Activated CD4-positive, alpha-beta memory T cell treated with anti-CD3 and anti-CD28 coated beads, Interleukin-2, amount 10 ng/mL, durations not matched to agents 7 days and 5 days (primary cell): ENCODE measurements around the gene MCF2L. TPM values are rescaled to one million over a fixed set of nuclear protein-coding genes. Genes with fewer than 3 reads are reported as not detected.

Experiments used
- CTCF ChIA-PET: fragments of 350-600 bp; sonication (Branson Sonifier 250); formaldehyde crosslinking; loops from one replicate; lab custom pipeline; 2021; ENCODE audit warnings: antibody characterized with exemption, inconsistent platforms; lab: Charles Lee
- POLR2A ChIA-PET: fragments of 350-600 bp; sonication (Branson Sonifier 250); formaldehyde crosslinking; loops from one replicate; lab custom pipeline; 2021; ENCODE audit warnings: antibody characterized with exemption; lab: Charles Lee
- DNase-seq: peaks from one replicate; pipeline ENCODE4 v3.0.0-alpha.2; 2020
- H3K27ac Mint-ChIP-seq: one replicate; pipeline ENCODE4 v1.8.0; 2021; ENCODE audit warnings: mild to moderate bottlenecking, mixed read lengths
- H3K27me3 Mint-ChIP-seq: one replicate; pipeline ENCODE4 v1.8.0; 2021; ENCODE audit warnings: mixed read lengths
- H3K36me3 Mint-ChIP-seq: one replicate; pipeline ENCODE4 v1.8.0; 2021; ENCODE audit warnings: low read depth, mixed read lengths
- H3K4me1 Mint-ChIP-seq: one replicate; pipeline ENCODE4 v1.8.0; 2021; ENCODE audit warnings: mixed read lengths
- H3K4me3 Mint-ChIP-seq: one replicate; pipeline ENCODE4 v1.8.0; 2021; ENCODE audit warnings: mild to moderate bottlenecking, mixed read lengths
- H3K9me3 Mint-ChIP-seq: one replicate; pipeline ENCODE4 v1.8.0; 2021; ENCODE audit warnings: mixed read lengths
- total RNA-seq, 2 experiments: library from RNA; stranded (reverse); gene quantifications; one replicate each; pipeline ENCODE4 v1.2.3, GENCODE V29; 2021

MCF2L gene
- total RNA-seq = under 1 TPM; 0.33 to 0.86 TPM

GRCh38 chr13:112968910-112969691 lies at the start of gene MCF2L:
Gene MCF2L, plus strand, starts transcription at chr13:112969214. Its CDS starts 166 bp downstream, at chr13:112969380.
- H3K27me3 Mint-ChIP-seq = peaks cover 30% of the 10 kb centered on the region
- peaks cover 14% of the 10 kb centered on the region for H3K4me1 Mint-ChIP-seq
- H3K9me3 Mint-ChIP-seq = no peaks in the 10 kb centered on the region
- H3K4me3 Mint-ChIP-seq = peak within 1 kb of the TSS; percentile 64
- POLR2A ChIA-PET = interaction anchor here (2.5 kb wide), 1 partner anchor 240 kb away, joined by 10 read pairs; the partner anchor contains the start of genes CUL4A and PCID2
- CTCF ChIA-PET = no interaction called here
- H3K27ac Mint-ChIP-seq = no peak within 1 kb of the TSS
- H3K36me3 Mint-ChIP-seq = no peaks in the 10 kb centered on the region
- peak; percentile 43 for DNase-seq

GRCh38 chr13:112923962-112924361 lies 45.1 kb upstream of the MCF2L start:
- no peak overlapping the region for H3K27ac Mint-ChIP-seq
- no peaks in the 10 kb centered on the region for H3K9me3 Mint-ChIP-seq
- H3K36me3 Mint-ChIP-seq = no peaks in the 10 kb centered on the region
- peaks cover 2% of the 10 kb centered on the region for H3K4me1 Mint-ChIP-seq
- peaks cover 24% of the 10 kb centered on the region for H3K27me3 Mint-ChIP-seq
- H3K4me3 Mint-ChIP-seq = no peak overlapping the region
- DNase-seq = no peak
- ChIA-PET CTCF (no interaction called here), POLR2A (no interaction called here)

DNA sequence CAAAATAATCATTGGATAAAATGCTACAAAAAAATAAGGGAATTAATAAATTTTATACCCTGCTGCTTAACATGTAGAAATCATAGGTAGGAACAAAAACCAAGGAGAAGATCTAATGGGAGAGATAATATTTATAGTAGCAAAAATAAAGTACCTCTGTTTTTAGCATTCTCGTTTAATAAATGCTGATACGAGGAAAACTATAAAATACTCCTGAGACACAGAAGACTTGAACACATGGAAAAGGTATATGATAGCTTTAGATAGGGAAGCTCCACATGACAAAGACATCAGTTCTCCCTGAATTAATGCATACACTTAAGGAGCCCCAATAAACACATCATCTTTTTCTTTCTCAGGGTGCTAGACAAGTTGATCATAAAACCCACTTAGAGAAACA lies 44.6 kb upstream of the MCF2L start:
- Mint-ChIP-seq H3K36me3 (no peaks in the 10 kb centered on the region), H3K27ac (no peak overlapping the region), H3K4me3 (no peak overlapping the region), H3K4me1 (peaks cover 6% of the 10 kb centered on the region), H3K9me3 (no peaks in the 10 kb centered on the region), H3K27me3 (peaks cover 27% of the 10 kb centered on the region)
- no peak for DNase-seq
- CTCF ChIA-PET = no interaction called here
- POLR2A ChIA-PET = no interaction called here

GRCh38 chr13:112926003-112926402 lies 43.0 kb upstream of the MCF2L start:
- POLR2A ChIA-PET = no interaction called here
- no peak for DNase-seq
- Mint-ChIP-seq H3K4me1 (peaks cover 13% of the 10 kb centered on the region), H3K27ac (no peak overlapping the region), H3K36me3 (no peaks in the 10 kb centered on the region), H3K27me3 (peaks cover 35% of the 10 kb centered on the region), H3K9me3 (no peaks in the 10 kb centered on the region), H3K4me3 (no peak overlapping the region)
- CTCF ChIA-PET = no interaction called here

DNA sequence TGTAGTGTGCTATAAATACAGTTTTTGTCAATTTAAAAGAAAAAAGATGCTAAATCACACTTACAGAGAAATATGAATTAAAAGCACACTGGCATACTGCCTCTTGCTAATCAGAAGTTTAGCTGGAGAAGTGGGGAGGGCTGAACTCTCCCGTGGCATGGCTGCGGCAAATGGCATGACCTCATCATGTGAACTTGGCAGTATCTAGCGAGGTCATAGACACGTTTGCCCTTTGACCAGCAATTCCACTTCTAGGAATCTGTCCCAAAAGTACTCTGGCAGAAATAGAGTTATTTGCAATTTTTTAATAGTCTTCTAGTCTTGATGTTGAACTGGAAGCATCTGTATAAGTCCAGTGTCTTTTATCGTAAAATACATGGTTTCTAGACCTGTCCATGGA lies 42.0 kb upstream of the MCF2L start:
- H3K27me3 Mint-ChIP-seq = peaks cover 31% of the 10 kb centered on the region
- no peaks in the 10 kb centered on the region for H3K9me3 Mint-ChIP-seq
- ChIA-PET POLR2A (no interaction called here), CTCF (no interaction called here)
- no peak for DNase-seq
- no peak overlapping the region for H3K27ac Mint-ChIP-seq
- no peak overlapping the region for H3K4me3 Mint-ChIP-seq
- peaks cover 13% of the 10 kb centered on the region for H3K4me1 Mint-ChIP-seq
- H3K36me3 Mint-ChIP-seq = no peaks in the 10 kb centered on the region

DNA sequence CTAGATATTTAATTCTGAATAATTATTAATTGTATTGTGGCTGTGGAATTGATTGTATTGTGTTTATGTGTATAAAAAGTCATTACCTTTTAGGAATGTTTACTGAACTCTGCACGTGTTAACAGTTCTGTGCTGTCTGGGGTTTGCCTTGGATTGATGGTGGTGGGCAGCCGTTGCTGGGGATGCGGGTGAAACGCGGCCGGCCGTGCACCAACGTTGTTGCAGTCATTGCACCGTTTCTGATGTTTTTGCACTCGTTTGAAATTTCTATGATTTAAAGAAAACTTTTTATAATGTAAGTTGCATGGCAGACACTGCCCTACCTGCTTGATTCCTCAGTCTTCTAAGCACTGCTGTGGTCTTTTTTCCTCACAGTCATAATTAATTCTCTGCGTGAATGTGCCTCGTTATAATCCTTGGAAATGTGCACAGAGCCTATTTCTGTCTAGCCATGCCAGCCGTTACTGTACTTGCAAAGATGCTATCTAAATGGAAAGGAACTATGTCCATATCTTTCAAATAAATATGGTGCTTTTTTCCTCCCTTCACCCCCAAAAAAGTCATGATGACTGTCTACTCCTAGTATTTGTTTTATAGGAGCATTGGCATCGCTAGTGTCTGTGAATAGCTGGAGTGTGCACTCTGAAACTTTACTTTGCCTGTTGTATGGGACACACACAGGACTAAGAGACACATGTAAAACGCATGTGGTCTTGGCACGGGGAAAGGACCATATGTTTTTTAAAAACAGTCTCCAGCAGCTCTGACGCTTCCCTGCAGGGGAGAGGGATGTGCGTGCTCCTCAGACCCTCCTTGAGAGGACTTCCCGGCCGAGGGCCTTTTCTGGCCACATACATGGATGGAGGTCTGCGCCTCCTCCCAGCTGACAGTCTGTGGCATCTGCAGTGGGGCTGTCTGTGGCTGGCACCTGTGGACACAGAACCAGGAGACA lies 40.7 kb upstream of the MCF2L start:
- H3K27me3 Mint-ChIP-seq = peaks cover 31% of the 10 kb centered on the region
- H3K4me1 Mint-ChIP-seq = peaks cover 13% of the 10 kb centered on the region
- H3K9me3 Mint-ChIP-seq = no peaks in the 10 kb centered on the region
- CTCF ChIA-PET = no interaction called here
- no peak overlapping the region for H3K4me3 Mint-ChIP-seq
- POLR2A ChIA-PET = no interaction called here
- H3K27ac Mint-ChIP-seq = no peak overlapping the region
- H3K36me3 Mint-ChIP-seq = no peaks in the 10 kb centered on the region
- DNase-seq = no peak

DNA sequence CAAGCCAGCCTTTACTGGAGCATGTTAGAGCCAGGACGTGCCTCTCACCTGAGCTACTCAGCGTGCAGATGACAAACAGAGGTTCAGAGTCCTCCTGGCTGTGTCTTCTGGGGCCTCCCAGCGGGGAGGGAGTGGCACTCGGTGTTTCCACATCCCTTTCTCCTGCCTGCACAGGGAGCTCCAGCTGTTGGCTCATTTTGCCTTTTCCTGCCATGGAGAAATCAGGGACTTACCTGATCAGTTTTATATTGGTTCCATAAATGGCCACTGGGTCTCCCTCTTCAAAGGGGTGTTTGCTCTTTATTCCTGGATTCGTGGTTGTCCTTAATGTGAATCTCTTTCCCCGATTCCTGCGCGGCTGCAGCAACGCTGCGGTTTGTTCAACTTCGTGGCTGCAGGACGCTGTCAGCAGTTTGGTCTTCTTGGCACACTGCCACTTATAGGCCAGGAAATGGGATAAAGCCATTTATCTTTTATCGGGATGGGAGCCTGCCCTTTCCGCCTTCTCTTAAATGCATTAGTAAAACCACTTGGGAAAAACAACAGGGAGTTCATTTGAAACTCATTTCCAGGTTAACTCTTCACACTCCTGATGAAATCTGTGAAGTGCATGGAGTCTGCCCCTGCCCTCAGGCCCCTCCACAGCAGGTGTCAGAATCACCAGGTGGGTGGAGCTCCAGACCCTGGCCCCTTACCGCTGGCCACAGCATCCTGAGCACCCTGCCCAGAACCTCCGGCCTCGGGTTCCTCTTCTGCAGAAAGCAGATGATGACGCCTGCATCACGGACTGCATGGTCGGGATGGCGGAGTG lies 39.8 kb upstream of the MCF2L start:
- DNase-seq = no peak
- peaks cover 29% of the 10 kb centered on the region for H3K27me3 Mint-ChIP-seq
- no peaks in the 10 kb centered on the region for H3K36me3 Mint-ChIP-seq
- ChIA-PET CTCF (no interaction called here), POLR2A (no interaction called here)
- no peak overlapping the region for H3K4me3 Mint-ChIP-seq
- H3K27ac Mint-ChIP-seq = no peak overlapping the region
- peaks cover 13% of the 10 kb centered on the region for H3K4me1 Mint-ChIP-seq
- no peaks in the 10 kb centered on the region for H3K9me3 Mint-ChIP-seq

GRCh38 chr13:112929783-112930055 lies 39.3 kb upstream of the MCF2L start:
- ChIA-PET POLR2A (no interaction called here), CTCF (no interaction called here)
- DNase-seq = no peak
- Mint-ChIP-seq H3K4me1 (peaks cover 13% of the 10 kb centered on the region), H3K27me3 (peaks cover 29% of the 10 kb centered on the region), H3K27ac (no peak overlapping the region), H3K36me3 (no peaks in the 10 kb centered on the region), H3K4me3 (no peak overlapping the region), H3K9me3 (no peaks in the 10 kb centered on the region)

DNA sequence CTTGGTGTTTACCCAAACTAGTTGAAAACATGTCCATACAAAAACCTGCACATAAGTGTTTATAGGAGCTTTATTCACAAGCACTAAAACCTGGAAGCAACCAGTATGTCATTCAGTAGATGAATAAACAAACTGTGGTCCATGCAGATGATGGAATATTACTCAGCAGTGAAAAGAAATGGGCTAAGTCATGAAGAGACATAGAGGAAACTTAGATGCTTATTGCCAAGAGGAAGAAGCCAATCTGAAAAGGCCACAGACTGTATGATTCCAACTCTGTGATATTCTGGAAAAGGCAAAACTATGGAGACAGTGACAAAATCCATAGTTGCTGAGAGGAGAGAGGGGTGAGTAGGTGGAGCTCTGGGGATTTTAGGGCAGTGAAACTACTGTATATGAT lies 38.8 kb upstream of the MCF2L start:
- Mint-ChIP-seq H3K9me3 (no peaks in the 10 kb centered on the region), H3K27ac (no peak overlapping the region), H3K4me1 (peaks cover 13% of the 10 kb centered on the region), H3K36me3 (no peaks in the 10 kb centered on the region), H3K27me3 (peaks cover 29% of the 10 kb centered on the region), H3K4me3 (no peak overlapping the region)
- DNase-seq = no peak
- POLR2A ChIA-PET = no interaction called here
- CTCF ChIA-PET = no interaction called here

- H3K27me3 Mint-ChIP-seq = peaks cover 29% of the 10 kb centered on the region
- peaks cover 13% of the 10 kb centered on the region for H3K4me1 Mint-ChIP-seq
- no peak for DNase-seq
- ChIA-PET CTCF (no interaction called here), POLR2A (no interaction called here)
- H3K36me3 Mint-ChIP-seq = no peaks in the 10 kb centered on the region
- H3K27ac Mint-ChIP-seq = no peak overlapping the region
- H3K4me3 Mint-ChIP-seq = no peak overlapping the region
- H3K9me3 Mint-ChIP-seq = no peaks in the 10 kb centered on the region
Measured at GRCh38 chr13:112931028-112931934, 37.7 kb upstream of the MCF2L start.

DNA sequence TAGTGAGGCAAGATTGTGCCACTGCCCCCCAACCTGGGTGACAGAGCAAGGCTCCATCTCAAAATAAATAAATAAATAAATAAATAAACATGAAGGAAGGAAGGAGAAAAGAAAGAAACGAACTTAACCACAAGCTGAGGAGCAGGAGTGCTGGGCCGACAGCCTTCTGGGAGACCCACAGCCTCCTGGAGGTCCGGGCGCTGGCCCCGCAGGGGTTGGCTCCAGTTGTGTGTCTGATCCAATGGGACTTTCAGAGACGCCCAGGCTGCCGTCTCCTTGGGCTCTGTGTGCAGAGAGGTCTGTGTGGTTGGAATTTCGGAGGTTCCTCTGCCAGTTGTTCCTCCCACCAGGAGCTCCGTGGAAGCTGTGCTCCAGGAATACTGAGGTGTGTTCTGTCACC lies 36.0 kb upstream of the MCF2L start:
- H3K27ac Mint-ChIP-seq = no peak overlapping the region
- peaks cover 27% of the 10 kb centered on the region for H3K27me3 Mint-ChIP-seq
- no peaks in the 10 kb centered on the region for H3K9me3 Mint-ChIP-seq
- POLR2A ChIA-PET = no interaction called here
- no peak for DNase-seq
- H3K4me1 Mint-ChIP-seq = peaks cover 13% of the 10 kb centered on the region
- no peak overlapping the region for H3K4me3 Mint-ChIP-seq
- no peaks in the 10 kb centered on the region for H3K36me3 Mint-ChIP-seq
- CTCF ChIA-PET = no interaction called here

DNA sequence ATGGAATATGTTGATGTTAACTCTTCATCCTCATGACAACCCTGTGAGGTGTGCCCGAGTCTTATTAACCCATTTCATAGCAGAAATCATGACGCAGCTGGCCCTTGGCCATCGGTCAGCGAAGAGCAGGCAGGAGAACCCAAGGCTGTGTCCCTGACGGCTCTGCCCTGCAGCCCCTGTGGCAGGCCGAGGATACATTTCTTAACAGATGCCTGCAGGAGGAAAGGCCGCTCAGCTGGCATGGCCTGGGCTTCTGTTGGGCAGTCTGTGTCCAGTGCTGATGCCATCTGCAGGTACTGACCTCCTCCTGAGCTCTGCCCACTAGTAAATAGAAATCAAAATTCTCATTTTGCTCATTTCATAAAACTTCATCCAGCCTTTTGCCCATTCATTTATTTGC lies 35.4 kb upstream of the MCF2L start:
- POLR2A ChIA-PET = no interaction called here
- no peaks in the 10 kb centered on the region for H3K9me3 Mint-ChIP-seq
- no peak overlapping the region for H3K27ac Mint-ChIP-seq
- H3K4me1 Mint-ChIP-seq = peaks cover 12% of the 10 kb centered on the region
- CTCF ChIA-PET = no interaction called here
- no peak for DNase-seq
- no peak overlapping the region for H3K4me3 Mint-ChIP-seq
- peaks cover 21% of the 10 kb centered on the region for H3K27me3 Mint-ChIP-seq
- H3K36me3 Mint-ChIP-seq = no peaks in the 10 kb centered on the region
